Activated CD4-positive, alpha-beta T cell treated with anti-CD3 and anti-CD28 coated beads, Interleukin-2, amount 50 U/mL, for 48 hours (primary cell): ENCODE measurements around the gene SLAMF1.
"Not testable (repeated sequence)": the region's sequence is repeated elsewhere in the genome, so short reads cannot be mapped to it uniquely, and the experiment has no call there.

Experiments used
- DNase-seq, 2 experiments: peaks; one replicate each; pipeline ENCODE4 v3.0.0-alpha.2; 2020

SLAMF1 gene

GRCh38 chr1:160646711-160647328 is at the start of gene SLAMF1:
TSS of gene SLAMF1 (minus strand) at chr1:160647044. CDS start at chr1:160646945, 99 bp downstream.
- peak; percentile 67 to 77 for DNase-seq

GRCh38 chr1:160692390-160692789 is 45.5 kb upstream of the SLAMF1 start:
- not testable (repeated sequence) for DNase-seq

- no peak for DNase-seq
These were observed 38.4 kb upstream of the SLAMF1 start for GRCh38 chr1:160685266-160685665.

GRCh38 chr1:160682983-160683865 is 36.4 kb upstream of the SLAMF1 start:
- DNase-seq: no peak

GRCh38 chr1:160681891-160682140 is 35.0 kb upstream of the SLAMF1 start:
- no peak for DNase-seq

- DNase-seq: peak; percentile 91 to 94
These were observed 34.4 kb upstream of the SLAMF1 start for GRCh38 chr1:160681066-160681890.

- no peak for DNase-seq
These were observed 33.6 kb upstream of the SLAMF1 start for GRCh38 chr1:160680399-160680798.

GRCh38 chr1:160679893-160680292 is 33.0 kb upstream of the SLAMF1 start:
- DNase-seq: no peak

- DNase-seq: no peak
These were observed 30.2 kb upstream of the SLAMF1 start for GRCh38 chr1:160676869-160677597.

- peak; percentile 79 to 85 for DNase-seq
These were observed 29.0 kb upstream of the SLAMF1 start for GRCh38 chr1:160675641-160676410.

GRCh38 chr1:160674415-160674814 is 27.6 kb upstream of the SLAMF1 start:
- DNase-seq: no peak

- peak; percentile 41 to 59 for DNase-seq
These were observed 26.2 kb upstream of the SLAMF1 start for GRCh38 chr1:160672789-160673695.

GRCh38 chr1:160671603-160672517 is 25.0 kb upstream of the SLAMF1 start:
- DNase-seq: no peak

- DNase-seq: no peak
These were observed 23.9 kb upstream of the SLAMF1 start for GRCh38 chr1:160670701-160671100.

- DNase-seq: no peak
These were observed 23.0 kb upstream of the SLAMF1 start for GRCh38 chr1:160669802-160670201.

- no peak for DNase-seq
These were observed 22.4 kb upstream of the SLAMF1 start for GRCh38 chr1:160669276-160669675.

- no peak for DNase-seq
These were observed 21.1 kb upstream of the SLAMF1 start for GRCh38 chr1:160667896-160668295.

- no peak for DNase-seq
These were observed 19.2 kb upstream of the SLAMF1 start for GRCh38 chr1:160666079-160666442.

- DNase-seq: peak; percentile 46 to 63
These were observed 18.7 kb upstream of the SLAMF1 start for GRCh38 chr1:160665330-160666078.
